B cell (primary cell): Measurements from ENCODE around the gene CDYL. TPM values are rescaled to one million over a fixed set of nuclear protein-coding genes. Genes with fewer than 3 reads are reported as not detected.

ENCODE experiments used
- ATAC-seq: fragments of 200-7000 bp; cut with Tn5 transposase; one replicate; pipeline ENCODE4 v1.10.0; 2021; ENCODE audit warnings: low read depth, mild to moderate bottlenecking, moderate number of reproducible peaks, moderate library complexity
- CTCF ChIA-PET: fragments of 350-600 bp; sonication (Branson Sonifier 250); formaldehyde crosslinking; loops from one replicate; lab custom pipeline; 2021; ENCODE audit warnings: antibody characterized with exemption, inconsistent platforms; lab: Charles Lee
- POLR2A ChIA-PET: fragments of 350-600 bp; sonication (Branson Sonifier 250); formaldehyde crosslinking; loops from one replicate; lab custom pipeline; 2021; ENCODE audit warnings: antibody characterized with exemption; lab: Charles Lee
- DNase-seq: peaks from one replicate; pipeline ENCODE4 v3.0.0; 2013
- H2AFZ ChIP-seq: 2 replicates; pipeline ENCODE4 v1.6.1; 2012; ENCODE audit warnings: mild to moderate bottlenecking, low read depth, low read length; ENCODE audit not compliant: insufficient read depth, poor library complexity, severe bottlenecking
- H3K27ac ChIP-seq, 2 donors: 1 replicate in 1 of 2; 2 replicates in 1 of 2; pipeline ENCODE4 v1.5.1; 2012 to 2013; ENCODE audit warnings: low read length in 2 of 2, mild to moderate bottlenecking in 2 of 2, moderate library complexity in 1 of 2
- H3K27me3 ChIP-seq, 4 experiments: fragments of 200-600 bp in 1 of 4; sonication (generic) in 1 of 4; replicated peaks in 1 of 4; 1 replicate in 2 of 4; 2 replicates in 2 of 4; pipeline versions ENCODE4 v1.6.1 to v1.7.0; 2013 to 2016; ENCODE audit warnings: low read length in 3 of 4, mild to moderate bottlenecking in 2 of 4, mixed read lengths in 1 of 4, moderate library complexity in 1 of 4; ENCODE audit not compliant: insufficient read depth in 4 of 4, control insufficient read depth in 3 of 4; ENCODE audit errors: control extremely low read depth in 1 of 4
- H3K36me3 ChIP-seq, 2 experiments: replicated peaks in 1 of 2; 1 replicate in 1 of 2; 2 replicates in 1 of 2; pipeline versions ENCODE4 v1.6.1 to v1.7.1; 2013; ENCODE audit warnings: low read length in 1 of 2; ENCODE audit not compliant: insufficient read depth in 2 of 2, control insufficient read depth in 1 of 2; ENCODE audit errors: control extremely low read depth in 1 of 2, extremely low read depth in 1 of 2
- H3K4me1 ChIP-seq, 2 donors: fragments of 200-600 bp in 1 of 2; sonication (generic) in 1 of 2; 1 replicate in 1 of 2; 2 replicates in 1 of 2; pipeline versions ENCODE4 v1.5.1 to v1.6.1; 2013 to 2017; ENCODE audit warnings: low read length in 2 of 2; ENCODE audit not compliant: control insufficient read depth in 2 of 2, insufficient read depth in 2 of 2
- H3K4me2 ChIP-seq: replicated peaks from 2 replicates; pipeline ENCODE3; 2012; ENCODE audit warnings: mild to moderate bottlenecking, low read depth, low read length; ENCODE audit not compliant: poor library complexity, severe bottlenecking
- H3K4me3 ChIP-seq, 5 experiments: fragments of 200-600 bp in 1 of 5; sonication (generic) in 1 of 5; 1 replicate in 3 of 5; 2 replicates in 2 of 5; pipeline versions ENCODE4 v1.5.1 to v1.7.0; 2011 to 2016; ENCODE audit warnings: low read length in 4 of 5, mild to moderate bottlenecking in 4 of 5, low read depth in 2 of 5, control low read depth in 1 of 5, moderate library complexity in 1 of 5; ENCODE audit not compliant: insufficient read depth in 1 of 5; ENCODE audit errors: control extremely low read depth in 1 of 5, extremely low read depth in 1 of 5
- H3K79me2 ChIP-seq: fragments of 200-600 bp; sonication (generic); one replicate; pipeline ENCODE4 v1.6.0; 2016; ENCODE audit warnings: low read length; ENCODE audit not compliant: control insufficient read depth, insufficient read depth
- H3K9ac ChIP-seq: fragments of 200-600 bp; sonication (generic); 2 replicates; pipeline ENCODE4 v1.6.1; 2017; ENCODE audit warnings: mild to moderate bottlenecking, low read length, moderate library complexity
- H3K9me3 ChIP-seq, 3 donors: one replicate each; pipeline versions ENCODE4 v1.6.1 to v1.7.1; 2013; ENCODE audit warnings: low read length in 2 of 3; ENCODE audit not compliant: control insufficient read depth in 2 of 3, insufficient read depth in 1 of 3; ENCODE audit errors: control extremely low read depth in 1 of 3
- H4K20me1 ChIP-seq: 2 replicates; pipeline ENCODE4 v1.6.0; 2012; ENCODE audit warnings: mild to moderate bottlenecking, low read length; ENCODE audit not compliant: insufficient read depth, control insufficient read depth, poor library complexity, severe bottlenecking
- H3K27ac Mint-ChIP-seq: one replicate; pipeline ENCODE4 v1.8.0; 2021; ENCODE audit warnings: mixed read lengths
- H3K27me3 Mint-ChIP-seq: one replicate; pipeline ENCODE4 v1.8.0; 2021; ENCODE audit warnings: mixed read lengths
- H3K4me1 Mint-ChIP-seq: one replicate; pipeline ENCODE4 v1.8.0; 2021; ENCODE audit warnings: mixed read lengths
- H3K4me3 Mint-ChIP-seq: one replicate; pipeline ENCODE4 v1.8.0; 2021; ENCODE audit warnings: mixed read lengths
- H3K9me3 Mint-ChIP-seq: one replicate; pipeline ENCODE4 v1.8.0; 2022; ENCODE audit warnings: mixed read lengths; ENCODE audit not compliant: insufficient read depth
- CTCF ChIP-seq: fragments of 200-600 bp; IDR thresholded peaks from one replicate; pipeline ENCODE4 v1.8.0; 2022; ENCODE audit warnings: antibody characterized with exemption, mild to moderate bottlenecking
- EZH2 ChIP-seq: IDR thresholded peaks from 2 replicates; pipeline ENCODE4 v1.6.1; 2012; ENCODE audit warnings: borderline replicate concordance, low read depth, mild to moderate bottlenecking, moderate library complexity, low read length; ENCODE audit not compliant: insufficient read depth, poor library complexity, severe bottlenecking
- WGBS: methylation state at CpG from one replicate; pipeline ENCODE4 v1.1.5; 2013; ENCODE audit warnings: missing lambda C conversion rate; ENCODE audit not compliant: insufficient coverage; 5-methylcytosine and 5-hydroxymethylcytosine counted together
- intact Hi-C: fragments of 100-400 bp; cut with micrococcal nuclease; formaldehyde crosslinking; loops from one replicate; pipeline ENCODE4 v1.10.0; 2022
- polyA plus RNA-seq: library from polyadenylated mRNA; depleted of rRNA; stranded (reverse); fragments of >200 nt; gene quantifications from 2 replicates; pipeline ENCODE4 v1.2.3, GENCODE V29; 2012
- total RNA-seq, 2 donors: library from RNA; stranded (reverse); fragments of 120-200 nt in 1 of 2; gene quantifications; 1 replicate in 1 of 2; 2 replicates in 1 of 2; pipeline versions ENCODE4 v1.2.3 to v1.2.4, GENCODE V29; 2013 to 2022

Gene CDYL
- total and polyA plus RNA-seq, 2 donors (not counting 1 experiment from before 2014, with no cell fraction given): 15.6 to 63.0 TPM

GRCh38 chr6:4979426-4979825, 203.2 kb downstream of the CDYL start:
- CTCF ChIA-PET: no interaction called here
- Histone ChIP-seq H2AFZ (no peak overlapping the region), H3K79me2 (no peaks in the 10 kb centered on the region), H3K4me1 (no peaks in the 10 kb centered on the region), H3K9ac (no peak overlapping the region), H3K36me3 (no peaks in the 10 kb centered on the region), H3K4me3 (no peak overlapping the region), H3K27me3 (no peaks in the 10 kb centered on the region), H4K20me1 (no peaks in the 10 kb centered on the region), H3K27ac (no peak overlapping the region), H3K9me3 (peaks cover 2 to 18% (median 10%) of the 10 kb centered on the region in 3 donors), H3K4me2 (no peak overlapping the region)
- Mint-ChIP-seq H3K9me3 (peaks cover 12% of the 10 kb centered on the region), H3K27me3 (peaks cover 12% of the 10 kb centered on the region), H3K4me3 (no peak overlapping the region), H3K4me1 (no peaks in the 10 kb centered on the region), H3K27ac (no peak overlapping the region)
- DNase-seq: no peak
- WGBS: no CpG with 5 or more reads among the region's 3 CpGs
- no peak for ATAC-seq
- POLR2A ChIA-PET: no interaction called here
- intact Hi-C loops: no loop called here
- TF ChIP-seq EZH2 (no peak), CTCF (no peak)

DNA sequence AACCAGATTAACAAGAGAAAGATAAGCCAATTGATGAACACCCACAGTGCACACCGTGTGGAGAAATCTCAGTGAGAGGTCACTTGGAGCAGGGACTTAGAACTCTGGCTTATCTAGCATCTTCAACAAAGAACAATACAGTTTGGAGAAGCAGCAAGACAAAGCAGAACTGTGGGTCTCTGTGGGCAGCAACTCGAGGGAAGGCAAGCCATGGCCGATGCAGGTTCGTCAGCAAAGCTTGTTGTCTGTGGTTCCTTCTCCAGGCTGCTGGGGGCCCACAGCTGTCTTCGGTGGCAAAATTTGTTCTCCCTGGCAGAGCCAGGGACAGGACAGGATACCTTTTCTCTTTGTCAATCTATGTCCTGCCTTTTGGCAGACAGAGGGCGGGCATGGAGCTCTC, 205.6 kb downstream of the CDYL start:
- no peak for TF ChIP-seq CTCF
- no peak for TF ChIP-seq EZH2
- H3K4me2 ChIP-seq: no peak overlapping the region
- intact Hi-C loops: no loop called here
- H3K27ac ChIP-seq: no peak overlapping the region
- no peak overlapping the region for H3K9ac ChIP-seq
- H3K27me3 ChIP-seq: no peaks in the 10 kb centered on the region
- ChIA-PET CTCF (no interaction called here), POLR2A (no interaction called here)
- peaks cover 12% of the 10 kb centered on the region for H3K9me3 Mint-ChIP-seq
- no peak overlapping the region for H2AFZ ChIP-seq
- H3K27ac Mint-ChIP-seq: no peak overlapping the region
- no peaks in the 10 kb centered on the region for H3K4me1 ChIP-seq
- H4K20me1 ChIP-seq: no peaks in the 10 kb centered on the region
- no peaks in the 10 kb centered on the region for H3K36me3 ChIP-seq
- H3K79me2 ChIP-seq: no peaks in the 10 kb centered on the region
- peaks cover 7% of the 10 kb centered on the region for H3K27me3 Mint-ChIP-seq
- H3K4me1 Mint-ChIP-seq: no peaks in the 10 kb centered on the region
- H3K4me3 Mint-ChIP-seq: no peak overlapping the region
- 76% methylated on average over 6 of the region's 6 CpGs for WGBS
- ATAC-seq: no peak
- no peak for DNase-seq
- peaks cover 2 to 14% (median 10%) of the 10 kb centered on the region in 3 donors for H3K9me3 ChIP-seq
- H3K4me3 ChIP-seq: no peak overlapping the region
